Prostate gland (tissue), 2 donors: ENCODE results near the gene TRIM25.

ENCODE experiments used
- POLR2A ChIP-seq: fragments of 450-650 bp; IDR thresholded peaks from one replicate; pipeline ENCODE4 v1.6.1; 2016; ENCODE audit warnings: antibody characterized with exemption, mild to moderate bottlenecking
- POLR2AphosphoS5 ChIP-seq: sonication (generic); formaldehyde crosslinking; IDR thresholded peaks from one replicate; pipeline ENCODE4 v1.6.1; 2017; ENCODE audit warnings: antibody characterized with exemption
- TF ChIP-seq, protein P1 (sequence below), 4 experiments: fragments of 200-600 bp in 2 of 4; fragments of 450-650 bp in 2 of 4; sonication (generic) in 2 of 4; IDR thresholded peaks; 1 replicate in 3 of 4; 2 replicates in 1 of 4; pipeline ENCODE4 v1.5.1; 2016 to 2019; ENCODE audit warnings: antibody characterized with exemption in 4 of 4, mild to moderate bottlenecking in 2 of 4, moderate library complexity in 2 of 4

DNA sequence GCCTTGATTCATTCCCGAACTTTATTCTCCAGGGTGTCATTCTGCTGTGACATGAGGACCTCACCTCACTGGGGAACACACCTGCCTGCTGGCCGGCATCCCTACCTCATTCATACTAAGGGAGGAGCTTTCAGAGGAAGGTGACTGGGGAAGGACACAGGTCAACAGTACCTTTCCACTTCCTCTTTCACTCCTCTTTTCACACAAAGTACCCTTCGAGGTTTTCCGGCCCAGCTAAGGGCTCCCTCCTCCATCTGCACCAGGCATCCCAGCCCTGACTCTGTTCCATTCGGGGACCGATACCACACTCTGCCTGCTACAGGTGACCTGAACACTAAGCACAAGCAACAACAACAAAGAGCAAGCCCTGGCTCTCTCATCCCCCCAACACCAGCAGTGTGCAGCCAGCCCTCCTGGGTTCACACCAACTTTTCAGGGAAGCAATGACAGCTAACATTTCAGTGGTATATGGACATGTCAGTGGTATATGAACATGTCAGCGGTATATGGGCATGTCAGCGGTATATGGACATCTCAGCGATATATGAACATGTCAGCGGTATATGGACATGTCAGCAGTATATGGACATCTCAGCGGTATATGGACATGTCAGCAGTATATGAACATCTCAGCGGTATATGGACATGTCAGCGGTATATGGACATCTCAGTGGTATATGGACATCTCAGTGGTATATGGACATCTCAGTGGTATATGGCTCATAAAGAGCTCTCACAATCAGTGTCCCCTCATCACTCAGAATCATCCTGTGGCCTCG, 16.0 kb downstream of the TRIM25 start:
- TF ChIP-seq POLR2AphosphoS5 = no peak
- no peak for TF ChIP-seq POLR2A
- TF ChIP-seq, protein P1, sequence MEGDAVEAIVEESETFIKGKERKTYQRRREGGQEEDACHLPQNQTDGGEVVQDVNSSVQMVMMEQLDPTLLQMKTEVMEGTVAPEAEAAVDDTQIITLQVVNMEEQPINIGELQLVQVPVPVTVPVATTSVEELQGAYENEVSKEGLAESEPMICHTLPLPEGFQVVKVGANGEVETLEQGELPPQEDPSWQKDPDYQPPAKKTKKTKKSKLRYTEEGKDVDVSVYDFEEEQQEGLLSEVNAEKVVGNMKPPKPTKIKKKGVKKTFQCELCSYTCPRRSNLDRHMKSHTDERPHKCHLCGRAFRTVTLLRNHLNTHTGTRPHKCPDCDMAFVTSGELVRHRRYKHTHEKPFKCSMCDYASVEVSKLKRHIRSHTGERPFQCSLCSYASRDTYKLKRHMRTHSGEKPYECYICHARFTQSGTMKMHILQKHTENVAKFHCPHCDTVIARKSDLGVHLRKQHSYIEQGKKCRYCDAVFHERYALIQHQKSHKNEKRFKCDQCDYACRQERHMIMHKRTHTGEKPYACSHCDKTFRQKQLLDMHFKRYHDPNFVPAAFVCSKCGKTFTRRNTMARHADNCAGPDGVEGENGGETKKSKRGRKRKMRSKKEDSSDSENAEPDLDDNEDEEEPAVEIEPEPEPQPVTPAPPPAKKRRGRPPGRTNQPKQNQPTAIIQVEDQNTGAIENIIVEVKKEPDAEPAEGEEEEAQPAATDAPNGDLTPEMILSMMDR (IDR thresholded peaks at IDR 0.05) = no peak
